GM12873 (cell line): ENCODE results near the gene GSG1L2.

Source experiments
- TF ChIP-seq, protein P1 (sequence below): IDR thresholded peaks from 2 replicates; pipeline ENCODE4 v1.5.1; 2012; ENCODE audit warnings: low read depth, mild to moderate bottlenecking, moderate library complexity, low read length, control low read depth; ENCODE audit not compliant: insufficient read depth; ENCODE audit errors: missing control alignments

GSG1L2 gene

DNA sequence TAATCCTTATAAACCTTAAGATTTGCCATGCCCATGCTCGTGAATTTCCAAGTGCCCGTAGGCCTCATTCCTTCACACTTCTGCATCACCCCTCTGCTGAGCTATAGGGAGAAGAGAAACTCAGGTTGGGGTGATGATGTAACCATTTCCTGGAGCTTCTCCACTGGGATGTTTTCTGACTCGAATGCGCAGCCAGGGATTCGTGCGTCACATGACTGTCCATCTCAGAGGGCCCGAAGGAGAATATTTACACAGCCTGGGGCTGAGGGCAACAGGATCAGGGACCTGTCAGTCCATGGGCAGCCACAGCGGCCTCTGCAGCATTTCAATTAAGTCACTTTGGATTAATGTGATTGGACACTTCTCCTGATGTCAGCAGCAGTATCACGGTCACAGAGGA lies 8.7 kb downstream of the GSG1L2 start:
- TF ChIP-seq, protein P1, sequence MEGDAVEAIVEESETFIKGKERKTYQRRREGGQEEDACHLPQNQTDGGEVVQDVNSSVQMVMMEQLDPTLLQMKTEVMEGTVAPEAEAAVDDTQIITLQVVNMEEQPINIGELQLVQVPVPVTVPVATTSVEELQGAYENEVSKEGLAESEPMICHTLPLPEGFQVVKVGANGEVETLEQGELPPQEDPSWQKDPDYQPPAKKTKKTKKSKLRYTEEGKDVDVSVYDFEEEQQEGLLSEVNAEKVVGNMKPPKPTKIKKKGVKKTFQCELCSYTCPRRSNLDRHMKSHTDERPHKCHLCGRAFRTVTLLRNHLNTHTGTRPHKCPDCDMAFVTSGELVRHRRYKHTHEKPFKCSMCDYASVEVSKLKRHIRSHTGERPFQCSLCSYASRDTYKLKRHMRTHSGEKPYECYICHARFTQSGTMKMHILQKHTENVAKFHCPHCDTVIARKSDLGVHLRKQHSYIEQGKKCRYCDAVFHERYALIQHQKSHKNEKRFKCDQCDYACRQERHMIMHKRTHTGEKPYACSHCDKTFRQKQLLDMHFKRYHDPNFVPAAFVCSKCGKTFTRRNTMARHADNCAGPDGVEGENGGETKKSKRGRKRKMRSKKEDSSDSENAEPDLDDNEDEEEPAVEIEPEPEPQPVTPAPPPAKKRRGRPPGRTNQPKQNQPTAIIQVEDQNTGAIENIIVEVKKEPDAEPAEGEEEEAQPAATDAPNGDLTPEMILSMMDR: no peak

DNA sequence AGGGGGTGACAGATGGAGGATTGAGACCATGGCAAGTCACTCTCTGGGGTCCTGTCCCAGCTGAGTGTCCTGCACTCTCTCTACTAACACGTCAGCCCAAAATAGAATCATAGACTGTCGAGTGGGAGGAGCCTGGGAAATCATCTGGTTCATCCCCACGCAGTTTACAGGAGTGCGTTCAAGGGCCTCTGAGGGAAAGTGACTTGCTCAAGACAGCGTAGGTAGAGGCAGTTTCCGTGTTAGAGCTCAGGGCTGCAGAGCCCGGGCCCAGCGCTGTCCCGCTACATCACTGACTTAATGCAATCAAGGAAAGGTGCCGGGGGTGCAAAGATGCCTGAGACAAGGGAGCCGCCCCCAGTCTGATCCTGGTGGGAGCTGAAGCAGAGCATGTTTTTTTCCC lies 10.3 kb downstream of the GSG1L2 start:
- TF ChIP-seq, protein P1: no peak

DNA sequence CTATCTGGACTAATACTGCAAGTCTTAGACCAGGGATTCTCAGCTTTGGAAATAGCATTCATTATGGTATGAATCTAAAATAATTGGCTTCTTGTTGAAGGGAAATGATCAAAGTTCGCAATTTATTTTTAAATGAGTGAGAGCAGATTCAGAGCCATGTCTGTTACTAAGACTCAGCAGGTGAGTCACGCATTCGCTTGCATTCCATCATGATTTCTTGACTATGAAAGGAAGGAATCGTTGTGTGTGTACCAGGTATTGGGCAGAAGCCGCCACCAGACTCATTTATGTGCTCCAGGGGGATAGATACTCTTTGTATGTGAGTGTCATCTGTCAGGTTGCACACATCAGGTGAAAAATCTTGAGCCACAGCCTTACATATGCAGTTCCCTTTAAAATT lies 10.8 kb downstream of the GSG1L2 start:
- TF ChIP-seq, protein P1: no peak

DNA sequence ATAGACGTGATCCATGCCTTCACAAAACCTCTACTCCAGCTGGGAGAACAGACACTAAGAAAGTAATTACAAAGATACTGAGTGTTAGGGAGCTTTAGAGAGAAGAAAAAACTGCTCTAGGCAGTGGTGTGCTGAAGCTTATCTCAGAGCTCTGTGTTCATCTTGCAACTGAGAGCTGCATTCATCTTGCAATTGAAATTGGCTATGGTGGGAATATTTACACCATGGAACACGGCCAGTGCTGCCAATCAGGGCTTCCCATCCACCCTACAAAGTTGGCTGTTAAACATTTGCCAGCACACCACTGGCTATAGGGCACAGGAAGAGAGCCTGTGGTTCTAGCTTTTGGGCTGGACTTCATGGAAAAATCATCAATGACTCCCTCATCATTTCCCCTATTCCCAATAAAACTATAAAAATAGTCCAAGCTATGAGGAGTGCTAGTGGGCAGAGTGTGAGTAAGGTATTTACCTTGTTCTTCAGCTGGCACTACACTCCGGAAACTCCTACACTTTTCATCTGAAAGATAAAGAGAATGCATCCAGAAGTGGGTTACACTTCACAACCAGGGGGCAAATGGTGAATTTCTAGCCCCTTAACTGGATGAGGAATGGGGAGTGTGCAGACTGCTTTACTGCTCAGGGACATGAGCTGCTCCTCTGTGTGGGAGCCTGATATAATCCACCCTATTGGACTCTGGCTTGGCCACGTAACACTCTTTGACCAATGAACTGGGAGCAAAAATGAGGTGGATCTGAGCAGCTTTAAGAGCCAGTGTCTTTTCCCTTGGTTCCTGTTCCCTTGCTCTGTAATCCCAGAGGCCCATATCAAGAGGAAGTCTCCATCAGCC lies 11.6 kb downstream of the GSG1L2 start:
- TF ChIP-seq, protein P1: no peak

DNA sequence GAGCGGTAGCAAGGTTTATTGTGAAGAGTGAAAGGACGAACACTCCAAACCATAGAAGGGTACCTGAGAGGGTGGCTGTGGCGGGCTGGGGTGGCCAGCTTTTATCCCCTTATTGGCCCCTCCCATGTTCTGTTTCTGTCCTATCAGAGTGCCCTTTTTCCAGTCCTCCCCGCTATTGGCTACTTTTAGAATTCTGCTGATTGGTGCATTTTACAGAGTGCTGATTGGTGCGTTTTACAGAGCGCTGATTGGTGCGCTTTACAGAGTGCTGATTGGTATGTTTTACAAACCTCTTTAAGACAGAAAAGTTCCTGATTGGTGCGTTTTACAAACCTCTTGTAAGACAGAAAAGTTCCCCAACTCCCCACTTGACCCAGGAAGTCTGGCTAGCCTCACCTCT lies 12.5 kb downstream of the GSG1L2 start:
- TF ChIP-seq, protein P1: no peak

DNA sequence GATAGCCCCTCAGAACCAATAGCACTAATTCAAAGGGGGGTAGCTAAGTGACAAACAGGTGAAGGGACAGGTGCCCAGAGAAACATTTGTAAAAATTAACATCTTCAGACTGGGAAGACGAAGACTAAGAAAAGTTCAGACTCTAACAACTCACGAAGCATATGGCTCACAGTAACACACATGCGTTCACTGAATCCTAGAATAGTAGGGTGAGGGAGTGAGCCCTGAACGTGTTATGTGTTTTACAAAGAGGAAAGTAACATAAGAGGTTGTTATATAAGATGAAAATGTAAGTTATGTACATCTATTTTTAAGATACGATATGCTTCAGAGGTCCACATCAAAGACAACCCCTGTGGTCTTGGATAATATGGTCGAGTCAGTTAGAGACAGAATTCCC lies 15.2 kb downstream of the GSG1L2 start:
- TF ChIP-seq, protein P1: no peak

DNA sequence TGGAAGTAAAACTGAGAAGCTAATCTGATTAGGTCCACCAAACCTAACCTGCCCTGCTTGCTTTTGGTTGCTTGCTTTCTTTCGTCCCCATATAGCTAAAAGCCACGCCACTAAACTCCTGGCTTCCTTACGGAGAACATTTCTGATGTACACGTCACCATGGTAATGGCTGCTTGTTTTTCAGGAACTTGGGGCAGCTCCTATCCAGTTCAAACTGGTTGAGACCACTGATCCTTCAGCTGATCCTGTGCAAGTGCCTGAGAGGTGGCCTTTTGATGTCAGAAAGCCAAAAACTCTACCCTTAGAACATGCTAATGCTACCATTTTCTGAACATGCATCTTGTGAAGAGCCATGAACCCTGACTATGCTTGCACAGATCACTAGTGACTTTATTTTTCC lies 16.1 kb downstream of the GSG1L2 start:
- TF ChIP-seq, protein P1: no peak
